OCI-LY3 (cell line): Measurements from ENCODE around the gene PARD3.
"Not testable (repeated sequence)": the region's sequence is repeated elsewhere in the genome, so short reads cannot be mapped to it uniquely, and the experiment has no call there.

Experiments
- H2AFZ ChIP-seq: fragments of 200-600, 300-600 bp; shearing (Covaris generic); 2 replicates; pipeline ENCODE4 v1.6.0; 2014; ENCODE audit warnings: antibody characterized with exemption, low read depth, low read length
- H3K27ac ChIP-seq: fragments of 200-600, 300-600 bp; sonication (generic); 2 replicates; pipeline ENCODE4 v1.5.1; 2014; ENCODE audit warnings: mild to moderate bottlenecking, low read length, moderate library complexity, mixed read lengths
- H3K27me3 ChIP-seq: fragments of 200-600, 300-600 bp; sonication (generic); 2 replicates; pipeline ENCODE4 v1.6.1; 2014; ENCODE audit warnings: low read depth, low read length, mixed read lengths
- H3K36me3 ChIP-seq: fragments of 200-600, 300-600 bp; sonication (generic); replicated peaks from 2 replicates; pipeline ENCODE3; 2014; ENCODE audit warnings: low read depth, low read length, mixed read lengths
- H3K4me1 ChIP-seq: fragments of 300-600, 200-600 bp; sonication (generic); 2 replicates; pipeline ENCODE4 v1.6.1; 2014; ENCODE audit warnings: low read length, mixed read lengths
- H3K4me2 ChIP-seq: fragments of 200-600, 300-600 bp; sonication (generic); 2 replicates; pipeline ENCODE4 v1.6.1; 2014; ENCODE audit warnings: low read length, mixed read lengths
- H3K4me3 ChIP-seq: fragments of 300-600, 200-600 bp; sonication (generic); 2 replicates; pipeline ENCODE4 v1.5.1; 2014; ENCODE audit warnings: antibody characterized with exemption, mild to moderate bottlenecking, low read length, moderate library complexity
- H3K79me2 ChIP-seq: fragments of 300-600, 200-600 bp; shearing (Covaris generic); 2 replicates; pipeline ENCODE4 v1.6.1; 2014; ENCODE audit warnings: mild to moderate bottlenecking, low read length, mixed read lengths
- H3K9ac ChIP-seq: fragments of 300-600, 200-600 bp; shearing (Covaris generic); 2 replicates; pipeline ENCODE4 v1.6.0; 2014; ENCODE audit warnings: mild to moderate bottlenecking, low read length, moderate library complexity
- H3K9me3 ChIP-seq: fragments of 200-600, 300-600 bp; shearing (Covaris generic); 2 replicates; pipeline ENCODE4 v1.6.1; 2014; ENCODE audit warnings: low read length, mixed read lengths; ENCODE audit not compliant: insufficient read depth
- H4K20me1 ChIP-seq: fragments of 200-600, 300-600 bp; sonication (generic); 2 replicates; pipeline ENCODE4 v1.6.1; 2016; ENCODE audit warnings: low read length, mixed read lengths; ENCODE audit not compliant: insufficient read depth
- EZH2phosphoT487 ChIP-seq: fragments of 200-600 bp; shearing (Covaris generic); IDR thresholded peaks from 2 replicates; pipeline ENCODE4 v1.6.1; 2018; ENCODE audit warnings: antibody characterized with exemption, mixed run types, low read depth
- TF ChIP-seq, protein P1 (sequence below): fragments of 200-600, 300-600 bp; sonication (generic); IDR thresholded peaks from 2 replicates; pipeline ENCODE4 v1.5.1; 2014; ENCODE audit warnings: antibody characterized with exemption, low read length, low read depth

Gene PARD3

GRCh38 chr10:34359435-34359813 is 455.7 kb downstream of the PARD3 start:
- TF ChIP-seq EZH2phosphoT487: no peak
- TF ChIP-seq, protein P1, sequence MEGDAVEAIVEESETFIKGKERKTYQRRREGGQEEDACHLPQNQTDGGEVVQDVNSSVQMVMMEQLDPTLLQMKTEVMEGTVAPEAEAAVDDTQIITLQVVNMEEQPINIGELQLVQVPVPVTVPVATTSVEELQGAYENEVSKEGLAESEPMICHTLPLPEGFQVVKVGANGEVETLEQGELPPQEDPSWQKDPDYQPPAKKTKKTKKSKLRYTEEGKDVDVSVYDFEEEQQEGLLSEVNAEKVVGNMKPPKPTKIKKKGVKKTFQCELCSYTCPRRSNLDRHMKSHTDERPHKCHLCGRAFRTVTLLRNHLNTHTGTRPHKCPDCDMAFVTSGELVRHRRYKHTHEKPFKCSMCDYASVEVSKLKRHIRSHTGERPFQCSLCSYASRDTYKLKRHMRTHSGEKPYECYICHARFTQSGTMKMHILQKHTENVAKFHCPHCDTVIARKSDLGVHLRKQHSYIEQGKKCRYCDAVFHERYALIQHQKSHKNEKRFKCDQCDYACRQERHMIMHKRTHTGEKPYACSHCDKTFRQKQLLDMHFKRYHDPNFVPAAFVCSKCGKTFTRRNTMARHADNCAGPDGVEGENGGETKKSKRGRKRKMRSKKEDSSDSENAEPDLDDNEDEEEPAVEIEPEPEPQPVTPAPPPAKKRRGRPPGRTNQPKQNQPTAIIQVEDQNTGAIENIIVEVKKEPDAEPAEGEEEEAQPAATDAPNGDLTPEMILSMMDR: no peak
- H4K20me1 ChIP-seq: no peaks in the 10 kb centered on the region
- no peak overlapping the region for H3K9ac ChIP-seq
- no peak overlapping the region for H3K27ac ChIP-seq
- no peaks in the 10 kb centered on the region for H3K79me2 ChIP-seq
- H3K4me1 ChIP-seq: no peaks in the 10 kb centered on the region
- H3K9me3 ChIP-seq: no peaks in the 10 kb centered on the region
- no peak overlapping the region for H3K4me3 ChIP-seq
- no peaks in the 10 kb centered on the region for H3K36me3 ChIP-seq
- no peaks in the 10 kb centered on the region for H3K27me3 ChIP-seq
- H2AFZ ChIP-seq: no peak overlapping the region
- H3K4me2 ChIP-seq: no peak overlapping the region

- TF ChIP-seq, protein P1: no peak
- no peak for TF ChIP-seq EZH2phosphoT487
- no peaks in the 10 kb centered on the region for H3K4me1 ChIP-seq
- H3K4me3 ChIP-seq: no peak overlapping the region
- H4K20me1 ChIP-seq: no peaks in the 10 kb centered on the region
- H3K9me3 ChIP-seq: no peaks in the 10 kb centered on the region
- H3K27me3 ChIP-seq: no peaks in the 10 kb centered on the region
- H3K4me2 ChIP-seq: no peak overlapping the region
- no peak overlapping the region for H3K9ac ChIP-seq
- no peaks in the 10 kb centered on the region for H3K36me3 ChIP-seq
- no peak overlapping the region for H3K27ac ChIP-seq
- no peaks in the 10 kb centered on the region for H3K79me2 ChIP-seq
- no peak overlapping the region for H2AFZ ChIP-seq
Observed at GRCh38 chr10:34358729-34359434, 456.2 kb downstream of the PARD3 start.

GRCh38 chr10:34356463-34356862 is 458.6 kb downstream of the PARD3 start:
- no peaks in the 10 kb centered on the region for H3K4me1 ChIP-seq
- no peak overlapping the region for H3K27ac ChIP-seq
- no peaks in the 10 kb centered on the region for H4K20me1 ChIP-seq
- no peak overlapping the region for H3K4me3 ChIP-seq
- no peak overlapping the region for H2AFZ ChIP-seq
- no peaks in the 10 kb centered on the region for H3K9me3 ChIP-seq
- no peaks in the 10 kb centered on the region for H3K79me2 ChIP-seq
- H3K4me2 ChIP-seq: no peak overlapping the region
- TF ChIP-seq EZH2phosphoT487: no peak
- TF ChIP-seq, protein P1: no peak
- H3K27me3 ChIP-seq: no peaks in the 10 kb centered on the region
- no peaks in the 10 kb centered on the region for H3K36me3 ChIP-seq
- no peak overlapping the region for H3K9ac ChIP-seq

GRCh38 chr10:34353530-34353929 is 461.6 kb downstream of the PARD3 start:
- not testable (repeated sequence) for H3K27ac ChIP-seq, H2AFZ ChIP-seq, H3K9me3 ChIP-seq, H3K4me3 ChIP-seq, H3K36me3 ChIP-seq, H3K27me3 ChIP-seq, H3K4me1 ChIP-seq, H3K4me2 ChIP-seq, H4K20me1 ChIP-seq, H3K79me2 ChIP-seq, H3K9ac ChIP-seq

GRCh38 chr10:34352599-34353204 is 462.4 kb downstream of the PARD3 start:
- H4K20me1 ChIP-seq, H3K9ac ChIP-seq, H3K4me3 ChIP-seq, H3K27ac ChIP-seq, H3K27me3 ChIP-seq, H2AFZ ChIP-seq, H3K36me3 ChIP-seq, H3K79me2 ChIP-seq, H3K4me1 ChIP-seq, H3K9me3 ChIP-seq, H3K4me2 ChIP-seq: not testable (repeated sequence)
